HepG2 (cell line): ENCODE measurements around the gene ARHGEF3. TPM values are rescaled to one million over a fixed set of nuclear protein-coding genes. Genes with fewer than 3 reads are reported as not detected.

Experiments used
- ATAC-seq: fragments of 200-7000 bp; cut with Tn5 transposase; 3 replicates; pipeline ENCODE4 v1.9.1; 2020; ENCODE audit warnings: mild to moderate bottlenecking, moderate library complexity
- BruUV-seq: library from RNA; stranded (reverse); fragments of 400-500 nt; replicated peaks from 2 replicates; lab custom pipeline; 2021; lab: Mats Ljungman, UMichigan
- CTCF ChIA-PET: fragments of 300-600 bp; formaldehyde crosslinking; extraction: SDS; loops from one replicate; lab custom pipeline; 2021; ENCODE audit warnings: low total read pairs, inconsistent platforms, low intra/inter-chr PET ratio; lab: Yijun Ruan, JAX
- POLR2A ChIA-PET: fragments of 350-600 bp; sonication (Branson Sonifier 250); formaldehyde crosslinking; loops from one replicate; lab custom pipeline; 2020; ENCODE audit warnings: antibody characterized with exemption, inconsistent platforms; lab: Yijun Ruan, JAX
- DNase-seq: peaks from one replicate; pipeline ENCODE4 v3.0.0-alpha.2; 2015; ENCODE audit warnings: low spot score
- FAIRE-seq: peaks from 3 replicates; lab custom pipeline; 2011; peaks lifted over from hg19 to GRCh38; lab: Jason Lieb, UNC
- H2AFZ ChIP-seq: one replicate; pipeline ENCODE4 v1.6.1; 2011; ENCODE audit warnings: low read length, inconsistent platforms
- H3K27ac ChIP-seq: fragments of 300-600 bp; 3 replicates; pipeline ENCODE4 v1.8.0; 2011; ENCODE audit warnings: mixed run types, mild to moderate bottlenecking, mixed read lengths, low read length, inconsistent platforms; ENCODE audit not compliant: insufficient read depth; ENCODE audit errors: extremely low read length
- H3K27me3 ChIP-seq, 2 experiments: fragments of 200-600 bp in 1 of 2; 2 replicates in 1 of 2; 3 replicates in 1 of 2; pipeline versions ENCODE4 v1.6.0 to v1.8.0; 2011; ENCODE audit warnings: low read length in 2 of 2, mild to moderate bottlenecking in 2 of 2, moderate library complexity in 2 of 2, inconsistent platforms in 1 of 2; ENCODE audit not compliant: insufficient read depth in 2 of 2, control insufficient read depth in 1 of 2
- H3K36me3 ChIP-seq, 2 experiments: fragments of 200-600 bp in 1 of 2; replicated peaks in 1 of 2; 2 replicates in 1 of 2; 3 replicates in 1 of 2; pipeline versions ENCODE4 v1.5.1 to v1.8.0; 2011; ENCODE audit warnings: low read length in 2 of 2, inconsistent platforms in 1 of 2; ENCODE audit not compliant: insufficient read depth in 2 of 2, control insufficient read depth in 1 of 2
- H3K4me1 ChIP-seq: 2 replicates; pipeline ENCODE4 v1.5.1; 2012; ENCODE audit warnings: low read length, inconsistent platforms; ENCODE audit not compliant: insufficient read depth
- H3K4me2 ChIP-seq: 2 replicates; pipeline ENCODE4 v1.6.0; 2011; ENCODE audit warnings: low read depth, low read length, inconsistent platforms
- H3K4me3 ChIP-seq, 3 experiments: fragments of 200-600 bp in 1 of 3; sonication (generic), shearing (Covaris generic) in 1 of 3; replicated peaks in 1 of 3; 2 replicates each; pipeline ENCODE4 v1.5.1; 2011 to 2016; ENCODE audit warnings: low read length in 3 of 3, inconsistent platforms in 2 of 3, low read depth in 2 of 3, mild to moderate bottlenecking in 2 of 3, control low read depth in 1 of 3, mixed read lengths in 1 of 3; ENCODE audit not compliant: insufficient read depth in 1 of 3
- H3K79me2 ChIP-seq: one replicate; pipeline ENCODE4 v1.6.1; 2011; ENCODE audit warnings: low read length, inconsistent platforms; ENCODE audit not compliant: insufficient read depth
- H3K9ac ChIP-seq: 2 replicates; pipeline ENCODE4 v1.6.0; 2011; ENCODE audit warnings: mild to moderate bottlenecking, low read depth, low read length, inconsistent platforms; ENCODE audit not compliant: insufficient read depth
- H3K9me3 ChIP-seq: 2 replicates; pipeline ENCODE4 v1.5.1; 2012; ENCODE audit warnings: mild to moderate bottlenecking, low read length
- H4K20me1 ChIP-seq: 2 replicates; pipeline ENCODE4 v1.6.0; 2011; ENCODE audit warnings: inconsistent platforms, mild to moderate bottlenecking, low read length, moderate library complexity; ENCODE audit not compliant: insufficient read depth
- ARID5B ChIP-seq: IDR thresholded peaks from 2 replicates; pipeline ENCODE4 v1.4.0; 2020; ENCODE audit warnings: mild to moderate bottlenecking, missing genetic modification reagents
- ATF1 ChIP-seq: IDR thresholded peaks from 2 replicates; pipeline ENCODE4 v1.6.1; 2016; ENCODE audit warnings: mild to moderate bottlenecking, control low read depth
- DMTF1 ChIP-seq: sonication (generic); formaldehyde crosslinking; IDR thresholded peaks from 2 replicates; pipeline ENCODE4 v1.4.0; 2020; ENCODE audit warnings: mild to moderate bottlenecking, missing genetic modification reagents
- FOXP1 ChIP-seq, 2 experiments: fragments of 450-650 bp in 1 of 2; IDR thresholded peaks; 2 replicates each; pipeline ENCODE4 v1.6.1; 2017 to 2018; ENCODE audit warnings: antibody characterized with exemption in 1 of 2
- HDAC2 ChIP-seq: sonication (generic); formaldehyde crosslinking; IDR thresholded peaks from 2 replicates; pipeline ENCODE4 v1.4.0; 2020; ENCODE audit warnings: missing genetic modification reagents
- HMG20B ChIP-seq: conservative IDR thresholded peaks from 2 replicates; pipeline ENCODE4 v1.6.1; 2016; ENCODE audit warnings: missing genetic modification reagents, missing compliant biosample characterization
- ISL2 ChIP-seq: sonication (generic); formaldehyde crosslinking; IDR thresholded peaks from 2 replicates; pipeline ENCODE4 v1.5.0; 2020; ENCODE audit warnings: missing genetic modification reagents
- NFAT5 ChIP-seq: sonication (generic); formaldehyde crosslinking; IDR thresholded peaks from 2 replicates; pipeline ENCODE4 v1.4.0; 2020; ENCODE audit warnings: missing genetic modification reagents
- NFKBIZ ChIP-seq: IDR thresholded peaks from 2 replicates; pipeline ENCODE4 v1.6.1; 2018; ENCODE audit warnings: missing genetic modification reagents, missing compliant biosample characterization
- RAD51 ChIP-seq: fragments of 450-650 bp; IDR thresholded peaks from 2 replicates; pipeline ENCODE4 v1.6.1; 2016; ENCODE audit warnings: borderline replicate concordance
- RXRB ChIP-seq: IDR thresholded peaks from 2 replicates; pipeline ENCODE4 v1.6.1; 2016; ENCODE audit warnings: borderline replicate concordance, missing genetic modification reagents, missing compliant biosample characterization
- ZNF331 ChIP-seq: sonication (generic); formaldehyde crosslinking; IDR thresholded peaks from 2 replicates; pipeline ENCODE4 v1.4.0; 2020; ENCODE audit warnings: missing genetic modification reagents
- ZNF44 ChIP-seq: sonication (generic); formaldehyde crosslinking; IDR thresholded peaks from 2 replicates; pipeline ENCODE4 v1.5.1; 2020; ENCODE audit warnings: mild to moderate bottlenecking, missing genetic modification reagents
- ZNF598 ChIP-seq: sonication (generic); formaldehyde crosslinking; IDR thresholded peaks from 2 replicates; pipeline ENCODE4 v1.5.1; 2020; ENCODE audit warnings: mild to moderate bottlenecking, missing genetic modification reagents, borderline replicate concordance
- WGBS: methylation state at CpG from one replicate; pipeline ENCODE4 v1.1.6; 2017; ENCODE audit warnings: low lambda C conversion rate; 5-methylcytosine and 5-hydroxymethylcytosine counted together
- in situ Hi-C: cut with HindIII; loops from 2 replicates; pipeline ENCODE4 v1.10.0; 2017; ENCODE audit warnings: low pct_unique_long_range_greater_than_20kb; ENCODE audit not compliant: extremely low pct_ligation_motif_present
- intact Hi-C: fragments of 100-400 bp; cut with micrococcal nuclease; formaldehyde crosslinking; loops from one replicate; pipeline ENCODE4 v1.10.0; 2022; ENCODE audit not compliant: unreplicated experiment
- polyA plus RNA-seq, 8 experiments: library from polyadenylated mRNA; depleted of rRNA in 3 of 8; stranded (reverse) in 7 of 8; unstranded in 1 of 8; fragments of >200 nt; fragmentation: Illumina TruSeq in 4 of 8; extraction: Trizol in 4 of 8; gene quantifications; 2 replicates each; pipeline versions ENCODE4 v1.2.1 to v1.2.3, GENCODE V29; 2011 to 2016; ENCODE audit warnings: low read depth in 4 of 8, missing spikeins in 1 of 8, mixed read lengths in 1 of 8; ENCODE audit not compliant: insufficient read depth in 1 of 8
- total RNA-seq, 5 experiments: library from RNA; depleted of rRNA; stranded (reverse); fragments of >200 nt; fragmentation: Illumina TruSeq; extraction: Trizol; gene quantifications; 2 replicates each; pipeline ENCODE4 v1.2.3, GENCODE V29; 2016; ENCODE audit warnings: low read depth in 1 of 5

ARHGEF3 gene
- total and polyA plus RNA-seq, 2 of the 13 experiments (the other 11 are each of a cell fraction or from before 2014, with no cell fraction given) = 14.8 to 23.1 TPM

- Histone ChIP-seq H3K79me2 (peaks cover 51% of the 10 kb centered on the region), H2AFZ (no peak overlapping the region), H3K36me3 (peaks cover 0 to 3% of the 10 kb centered on the region in 2 experiments; a peak in 2 of 5 replicates), H3K27ac (peak overlapping the region; percentile 65), H3K4me3 (peak overlapping the region in 1 of 3 experiments; percentile 12; a peak in 1 of 6 replicates), H3K4me1 (peaks cover 77% of the 10 kb centered on the region), H3K4me2 (peak overlapping the region; percentile 56), H4K20me1 (no peaks in the 10 kb centered on the region), H3K27me3 (no peaks in the 10 kb centered on the region), H3K9me3 (no peaks in the 10 kb centered on the region), H3K9ac (peak overlapping the region; percentile 17; the same call in 1 of the 2 replicates)
- FAIRE-seq = peak; percentile 94
- POLR2A ChIA-PET = interaction anchor here (0.9 to 2.1 kb wide), 9 partner anchors 8 to 208 kb away, joined by 3 to 22 read pairs (median 6); partner anchors contain the start of gene ARHGEF3
- peak; percentile 92 for DNase-seq
- CTCF ChIA-PET = interaction anchor here (0.9 kb wide), 1 partner anchor 16 kb away, joined by 3 read pairs; no protein-coding TSS in a partner anchor
- WGBS = 6% methylated on average over 4 of the region's 4 CpGs
- BruUV-seq = no TSS peak
- intact Hi-C loops (no loop called here), in situ Hi-C loops (no loop called here)
- ATAC-seq = peak; percentile 85
- TF ChIP-seq ISL2 (CRISPR knock-in tag) (peak; percentile 92), ZNF598 (CRISPR knock-in tag) (no peak), NFKBIZ (peak; percentile 69; the same call in 1 of the 2 replicates), HDAC2 (CRISPR knock-in tag) (peak; percentile 97), ARID5B (CRISPR knock-in tag) (peak; percentile 96), FOXP1 (IDR thresholded peaks at IDR 0.05) (no peak), FOXP1 (CRISPR knock-in tag; IDR thresholded peaks at IDR 0.05) (peak; percentile 87; the same call in 1 of the 2 replicates), RAD51 (no peak), ATF1 (CRISPR knock-in tag) (peak; percentile 12; the same call in 1 of the 2 replicates), ZNF44 (CRISPR knock-in tag) (no peak), DMTF1 (CRISPR knock-in tag) (no peak), NFAT5 (CRISPR knock-in tag) (no peak), RXRB (peak; percentile 75; the same call in 1 of the 2 replicates), ZNF331 (CRISPR knock-in tag) (peak; percentile 78; the same call in 1 of the 2 replicates), HMG20B (CRISPR knock-in tag) (peak; percentile 98)
Observed at GRCh38 chr3:56782215-56782614, 19.5 kb downstream of the ARHGEF3 start.
